ENCODE measurements around the gene ACTN4. TPM values are rescaled to one million over a fixed set of nuclear protein-coding genes. Genes with fewer than 3 reads are reported as not detected.
A peak's percentile ranks its signal among the peaks of the same experiment; 100 is the strongest.

The ACTN4 gene
- total RNA-seq, 1 donor from 2014 or later, result 178 TPM

DNA sequence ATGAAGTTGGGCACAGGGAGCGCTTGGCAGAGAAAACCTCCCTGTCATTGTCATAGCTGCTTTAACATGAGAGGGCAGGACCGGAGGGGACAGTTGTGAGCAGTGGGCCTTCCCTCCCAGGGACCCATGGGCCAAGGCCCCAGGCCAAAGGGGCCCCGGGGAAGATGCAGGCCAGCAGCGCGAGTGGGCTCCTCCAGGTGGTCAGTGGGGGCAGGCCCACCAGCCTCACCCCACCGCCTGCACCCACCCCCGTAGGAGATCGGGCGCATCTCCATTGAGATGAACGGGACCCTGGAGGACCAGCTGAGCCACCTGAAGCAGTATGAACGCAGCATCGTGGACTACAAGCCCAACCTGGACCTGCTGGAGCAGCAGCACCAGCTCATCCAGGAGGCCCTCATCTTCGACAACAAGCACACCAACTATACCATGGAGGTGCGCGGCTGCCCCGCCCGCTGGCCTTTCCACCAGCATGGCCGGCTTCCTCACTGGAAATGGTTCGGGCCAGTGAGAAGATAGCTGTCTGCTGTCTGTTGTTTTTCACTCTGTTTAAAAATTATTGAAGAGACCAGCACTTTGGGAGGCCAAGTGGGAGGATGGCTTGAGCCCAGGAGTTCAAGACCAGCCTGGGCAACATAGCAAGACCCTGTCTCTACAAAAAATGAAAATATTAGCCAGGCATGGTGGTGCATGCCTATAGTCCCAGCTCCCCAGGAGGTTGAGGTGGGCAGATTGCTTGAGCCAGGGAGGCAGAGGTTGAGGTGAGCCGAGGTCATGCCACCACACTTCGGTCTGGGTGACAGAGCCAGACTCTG is 78.2 kb downstream of the ACTN4 start:
- DNase-seq, result no peak

DNA sequence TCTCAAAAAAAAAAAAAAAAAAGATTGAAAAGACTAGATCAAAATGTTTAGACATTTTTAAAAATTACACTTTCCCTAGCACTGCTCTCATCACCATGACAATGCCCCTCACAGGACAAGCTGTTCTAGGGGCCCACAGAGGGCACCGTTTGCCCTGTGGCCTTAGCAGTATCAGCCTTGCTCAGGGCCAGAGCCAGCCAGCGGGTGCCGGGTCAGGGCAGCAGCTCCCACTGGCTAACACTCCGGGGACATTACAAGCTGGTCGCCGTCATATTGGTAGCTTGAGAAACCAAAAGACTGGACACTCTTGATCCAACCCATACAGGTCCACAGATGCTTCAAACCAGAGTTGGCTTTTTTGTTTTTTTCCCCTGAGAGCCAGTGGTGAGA is 78.8 kb downstream of the ACTN4 start:
- no peak for DNase-seq

DNA sequence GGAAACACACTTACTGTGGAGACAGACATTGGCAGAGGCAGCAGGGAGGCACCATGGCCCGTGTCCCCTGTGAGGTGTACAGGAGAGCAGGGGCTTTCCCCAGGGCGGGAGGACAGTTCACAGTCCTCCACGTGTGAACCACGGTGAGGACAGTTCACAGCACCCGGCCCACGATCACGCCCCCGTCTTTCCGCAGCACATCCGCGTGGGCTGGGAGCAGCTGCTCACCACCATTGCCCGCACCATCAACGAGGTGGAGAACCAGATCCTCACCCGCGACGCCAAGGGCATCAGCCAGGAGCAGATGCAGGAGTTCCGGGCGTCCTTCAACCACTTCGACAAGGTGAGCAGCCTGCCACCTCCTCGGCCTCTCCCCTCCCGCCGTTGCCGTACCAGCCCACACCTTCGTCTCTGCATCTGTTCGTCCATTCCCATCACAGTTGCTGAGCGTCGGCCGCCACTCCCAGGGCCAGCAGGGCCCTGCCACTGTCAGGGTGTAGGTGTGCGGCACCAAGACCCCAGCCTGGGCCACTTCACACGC is 79.4 kb downstream of the ACTN4 start:
- no peak for DNase-seq

DNA sequence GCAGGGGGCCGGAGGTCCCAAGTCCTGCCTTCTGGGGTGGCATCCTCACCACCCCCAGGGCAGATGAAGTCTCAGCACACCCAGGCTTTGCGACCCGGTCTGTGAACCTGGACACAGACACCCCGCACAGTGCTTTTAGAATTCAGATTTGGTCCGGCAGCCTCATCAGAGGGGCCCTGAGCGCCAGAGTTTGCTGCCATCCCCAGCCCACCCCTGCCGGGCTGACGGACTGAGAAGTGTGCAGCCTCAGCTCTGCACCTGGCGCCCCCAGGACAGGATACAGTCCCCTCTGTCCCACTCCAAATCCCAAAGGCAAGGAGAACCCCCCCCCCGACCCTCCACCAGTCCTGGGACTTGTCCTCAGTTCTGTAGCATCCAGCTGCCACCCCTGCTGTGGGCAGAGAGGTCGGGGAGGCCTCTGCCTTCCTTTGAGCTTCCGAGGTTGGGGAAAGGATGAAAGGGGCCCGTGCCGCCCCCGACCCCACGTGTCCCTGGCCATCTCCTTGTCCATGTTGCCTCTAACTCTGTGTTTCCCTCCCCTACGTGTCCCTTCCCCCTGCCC is 79.9 kb downstream of the ACTN4 start:
- no peak for DNase-seq

DNA sequence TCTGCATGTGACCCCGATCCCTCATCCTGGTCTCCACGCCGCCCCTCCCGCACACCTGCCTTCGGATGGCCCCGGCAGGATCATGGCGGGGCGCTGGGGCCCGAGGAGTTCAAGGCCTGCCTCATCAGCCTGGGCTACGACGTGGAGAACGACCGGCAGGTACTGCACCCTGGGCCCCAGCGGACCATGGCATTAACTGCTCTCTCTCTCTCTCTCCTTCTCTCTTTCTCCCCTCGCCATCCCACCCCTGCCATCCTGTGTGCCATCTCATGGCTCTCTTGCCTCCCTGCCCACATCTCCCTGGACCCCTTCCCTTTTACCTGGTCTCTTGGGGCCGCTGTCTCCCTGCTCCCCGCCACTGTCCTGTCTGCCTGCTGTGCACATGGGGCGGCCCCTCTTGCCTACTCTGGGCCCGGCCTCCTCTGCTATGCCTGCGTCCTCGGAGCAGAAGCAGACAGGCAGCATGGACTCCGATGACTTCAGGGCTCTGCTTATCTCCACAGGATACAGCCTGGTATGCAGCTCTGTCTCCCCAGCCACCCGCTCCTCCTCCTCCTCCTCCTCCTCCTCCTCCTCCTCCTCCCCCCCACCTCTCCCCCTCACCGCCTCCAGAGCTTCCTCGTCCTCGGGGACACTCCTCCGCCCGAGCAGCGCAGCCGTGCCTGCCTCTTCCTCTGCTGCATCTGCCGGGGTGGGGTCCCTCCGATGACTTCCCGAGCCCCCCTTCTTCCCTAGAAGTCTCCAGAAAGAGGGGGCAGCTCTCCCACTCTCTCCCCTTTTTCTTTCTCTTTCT is 80.6 kb downstream of the ACTN4 start:
- DNase-seq, result no peak

DNA sequence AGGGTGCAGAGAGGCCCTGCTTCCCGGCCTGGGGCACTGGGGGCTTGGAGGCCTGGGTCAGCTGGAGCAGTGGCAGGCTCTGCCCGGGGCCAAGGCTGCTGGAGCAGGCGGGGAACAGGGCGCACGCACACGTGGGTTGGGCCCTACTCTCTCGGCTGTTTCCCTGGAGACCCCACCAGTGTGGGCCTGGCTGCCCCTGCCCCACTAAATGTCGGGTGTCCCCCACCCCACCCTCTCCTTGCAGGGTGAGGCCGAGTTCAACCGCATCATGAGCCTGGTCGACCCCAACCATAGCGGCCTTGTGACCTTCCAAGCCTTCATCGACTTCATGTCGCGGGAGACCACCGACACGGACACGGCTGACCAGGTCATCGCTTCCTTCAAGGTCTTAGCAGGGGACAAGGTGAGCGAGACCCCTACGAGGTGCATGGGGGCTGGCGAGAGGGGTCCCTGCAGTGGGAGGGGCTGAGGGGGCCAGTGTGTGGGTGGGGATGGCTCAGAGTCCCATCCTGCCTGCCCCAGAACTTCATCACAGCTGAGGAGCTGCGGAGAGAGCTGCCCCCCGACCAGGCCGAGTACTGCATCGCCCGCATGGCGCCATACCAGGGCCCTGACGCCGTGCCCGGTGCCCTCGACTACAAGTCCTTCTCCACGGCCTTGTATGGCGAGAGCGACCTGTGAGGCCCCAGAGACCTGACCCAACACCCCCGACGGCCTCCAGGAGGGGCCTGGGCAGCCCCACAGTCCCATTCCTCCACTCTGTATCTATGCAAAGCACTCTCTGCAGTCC is 81.5 kb downstream of the ACTN4 start:
- no peak for DNase-seq

DNA sequence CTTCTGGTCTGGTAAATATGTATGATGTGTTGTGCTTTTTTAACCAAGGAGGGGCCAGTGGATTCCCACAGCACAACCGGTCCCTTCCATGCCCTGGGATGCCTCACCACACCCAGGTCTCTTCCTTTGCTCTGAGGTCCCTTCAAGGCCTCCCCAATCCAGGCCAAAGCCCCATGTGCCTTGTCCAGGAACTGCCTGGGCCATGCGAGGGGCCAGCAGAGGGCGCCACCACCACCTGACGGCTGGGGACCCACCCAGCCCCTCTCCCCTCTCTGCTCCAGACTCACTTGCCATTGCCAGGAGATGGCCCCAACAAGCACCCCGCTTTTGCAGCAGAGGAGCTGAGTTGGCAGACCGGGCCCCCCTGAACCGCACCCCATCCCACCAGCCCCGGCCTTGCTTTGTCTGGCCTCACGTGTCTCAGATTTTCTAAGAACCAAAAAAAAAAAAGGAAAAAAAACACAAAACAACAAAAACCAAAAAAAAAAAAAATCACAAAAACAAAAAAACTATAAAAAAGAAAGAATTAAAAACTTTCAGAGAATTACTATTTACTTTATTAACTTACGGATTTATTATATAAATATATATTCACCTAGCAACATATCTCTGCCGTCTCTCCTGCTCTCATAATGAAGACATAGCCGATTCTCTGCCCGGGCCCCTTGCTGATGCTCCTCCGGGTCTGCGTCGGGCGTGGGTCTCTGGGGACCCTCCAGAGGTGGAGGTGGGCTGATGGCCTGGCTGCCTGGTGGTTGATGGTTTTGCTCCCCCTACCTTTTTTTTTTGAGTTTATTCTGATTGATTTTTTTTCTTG is 82.4 kb downstream of the ACTN4 start:
- peak; percentile 71 for DNase-seq

DNA sequence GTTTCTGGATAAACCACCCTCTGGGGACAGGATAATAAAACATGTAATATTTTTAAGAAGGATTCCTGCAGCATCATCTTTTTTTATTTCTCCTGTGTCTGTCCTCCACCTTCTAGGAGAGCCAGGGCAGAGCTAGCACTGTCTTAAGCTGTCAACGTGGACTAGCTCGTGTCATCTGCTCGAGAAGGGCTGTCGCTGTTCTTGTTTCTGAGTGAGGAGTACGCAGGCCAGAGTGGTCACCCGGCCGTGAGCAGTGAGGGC is 83.0 kb downstream of the ACTN4 start:
- no peak for DNase-seq

DNA sequence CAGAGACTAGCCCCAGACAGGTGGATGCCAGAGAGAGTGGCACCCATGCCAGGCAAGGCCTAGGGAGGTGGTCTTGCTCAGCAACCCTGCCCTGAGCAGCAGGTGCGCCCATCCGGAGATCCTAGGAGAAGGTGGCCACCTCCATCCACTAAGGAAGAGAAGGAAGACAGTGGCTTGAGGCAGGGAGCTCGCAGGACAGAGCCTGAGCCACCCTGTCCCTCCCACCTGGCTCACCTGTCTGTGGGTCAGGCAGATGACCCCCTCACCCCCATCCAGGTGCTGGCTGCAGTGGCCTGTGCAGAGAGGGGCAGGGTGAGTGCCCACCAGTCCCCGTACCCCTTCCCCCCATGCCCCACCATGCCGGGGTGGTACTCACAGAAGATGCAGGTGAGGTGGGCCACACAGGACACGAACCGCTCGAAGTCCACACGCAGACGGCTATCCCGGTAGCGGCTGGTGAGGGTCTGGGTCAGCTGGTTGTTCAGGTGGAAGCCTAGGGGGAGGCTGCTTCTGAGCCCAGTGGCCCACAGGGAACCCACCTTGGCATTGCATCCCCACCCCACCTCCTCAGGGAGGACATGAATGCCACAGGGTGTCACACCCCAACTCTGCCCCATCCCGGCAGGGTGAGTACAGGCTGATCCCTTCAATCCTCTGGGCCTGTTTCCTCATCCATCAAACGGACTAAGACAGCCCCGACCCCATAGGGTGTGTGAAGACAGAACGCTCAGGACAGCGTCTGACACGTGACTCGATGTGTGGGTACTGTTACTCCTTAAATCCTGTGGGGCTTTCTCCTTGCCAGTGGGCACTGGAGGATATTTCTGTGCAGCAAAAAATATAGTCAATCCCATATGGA is 83.5 kb downstream of the ACTN4 start:
- no peak for DNase-seq

DNA sequence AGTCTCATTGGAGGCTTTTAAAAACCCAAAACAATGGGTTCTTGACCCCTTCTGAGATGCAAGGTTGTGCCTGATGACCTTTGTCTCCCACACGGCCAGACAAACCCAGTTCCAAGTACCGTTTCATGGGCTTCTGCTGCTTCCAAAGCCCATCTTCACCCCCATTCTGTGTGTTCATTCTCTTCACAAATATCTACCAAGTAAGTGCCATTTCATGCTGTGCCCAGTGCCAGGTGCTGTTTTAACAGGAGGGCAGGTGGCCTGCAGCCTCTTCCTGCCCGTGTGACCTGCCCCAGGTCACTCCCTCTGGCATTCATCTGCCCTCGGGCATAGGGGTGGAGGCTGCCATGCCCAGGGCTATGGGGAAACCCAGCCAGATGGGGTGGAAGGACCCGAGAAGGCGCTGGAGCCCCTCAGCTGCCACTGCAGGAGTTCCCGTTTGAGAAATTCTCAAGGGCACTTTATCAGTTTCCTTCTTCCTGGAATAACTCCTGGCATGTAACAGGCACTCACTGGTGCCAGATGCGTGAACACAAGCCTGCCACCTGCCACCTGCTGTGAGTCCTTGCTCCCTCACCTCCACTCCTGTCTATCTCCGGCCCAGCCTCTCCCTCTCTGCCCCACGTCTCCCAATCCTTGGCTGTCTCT is 84.3 kb downstream of the ACTN4 start:
- no peak for DNase-seq

DNA sequence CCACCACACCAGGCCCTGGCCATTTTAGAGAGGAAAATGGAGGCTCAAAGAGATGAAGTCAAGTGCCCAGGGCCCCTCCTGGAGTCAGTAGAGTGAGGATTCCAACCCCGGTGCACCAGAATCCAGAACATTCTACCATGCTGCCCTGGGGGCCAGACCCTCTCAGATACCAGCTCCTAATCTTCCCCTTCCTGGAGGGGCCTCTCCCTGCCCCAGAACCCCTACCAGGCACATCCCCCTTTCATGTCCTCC is 85.7 kb downstream of the ACTN4 start:
- DNase-seq, result no peak

DNA sequence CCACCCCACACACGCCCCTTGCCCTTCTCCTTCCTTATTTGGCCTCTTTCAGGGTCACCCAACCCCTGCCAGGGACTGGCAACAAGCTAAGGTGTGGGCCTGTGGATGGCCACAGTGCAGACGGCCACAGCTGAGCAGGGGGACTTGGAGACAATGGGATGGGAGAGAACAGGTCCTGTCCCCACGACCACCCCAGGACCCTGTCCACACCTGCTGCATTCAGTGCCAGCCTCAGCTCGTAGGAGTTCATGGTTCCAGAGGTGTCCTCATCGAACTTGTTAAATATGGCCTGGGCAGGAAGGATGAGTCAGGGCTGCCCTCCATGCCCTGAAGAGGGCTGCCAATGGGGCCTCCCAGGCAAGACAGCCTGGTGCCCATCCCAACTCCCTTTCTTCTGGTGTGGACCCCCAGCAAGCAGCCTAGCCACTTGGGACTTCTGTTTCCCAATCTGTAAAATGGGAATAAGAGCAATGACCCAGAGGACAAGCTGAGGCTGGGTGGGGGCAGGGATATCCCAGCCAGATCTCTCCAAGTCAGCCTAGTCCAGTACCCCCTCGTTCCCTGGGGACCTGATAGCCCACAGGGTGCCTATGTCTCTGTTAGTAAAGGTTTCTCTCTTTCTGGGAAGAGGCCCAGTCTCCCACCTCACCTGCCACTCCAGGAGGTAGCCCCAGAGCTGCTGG is 86.2 kb downstream of the ACTN4 start:
- no peak for DNase-seq

DNA sequence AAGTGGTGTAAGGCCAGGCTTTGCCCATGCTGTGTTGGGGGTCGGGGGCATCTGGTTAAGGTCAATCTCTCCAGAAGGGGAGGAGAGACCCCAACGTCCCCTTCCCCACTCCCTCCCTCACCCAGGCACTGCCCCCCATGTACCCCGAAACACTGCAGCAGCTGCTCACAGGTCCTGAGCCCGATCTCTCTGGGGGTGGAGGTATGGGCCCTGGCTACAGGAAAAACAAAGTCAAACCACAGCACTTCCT is 86.7 kb downstream of the ACTN4 start:
- no peak for DNase-seq

DNA sequence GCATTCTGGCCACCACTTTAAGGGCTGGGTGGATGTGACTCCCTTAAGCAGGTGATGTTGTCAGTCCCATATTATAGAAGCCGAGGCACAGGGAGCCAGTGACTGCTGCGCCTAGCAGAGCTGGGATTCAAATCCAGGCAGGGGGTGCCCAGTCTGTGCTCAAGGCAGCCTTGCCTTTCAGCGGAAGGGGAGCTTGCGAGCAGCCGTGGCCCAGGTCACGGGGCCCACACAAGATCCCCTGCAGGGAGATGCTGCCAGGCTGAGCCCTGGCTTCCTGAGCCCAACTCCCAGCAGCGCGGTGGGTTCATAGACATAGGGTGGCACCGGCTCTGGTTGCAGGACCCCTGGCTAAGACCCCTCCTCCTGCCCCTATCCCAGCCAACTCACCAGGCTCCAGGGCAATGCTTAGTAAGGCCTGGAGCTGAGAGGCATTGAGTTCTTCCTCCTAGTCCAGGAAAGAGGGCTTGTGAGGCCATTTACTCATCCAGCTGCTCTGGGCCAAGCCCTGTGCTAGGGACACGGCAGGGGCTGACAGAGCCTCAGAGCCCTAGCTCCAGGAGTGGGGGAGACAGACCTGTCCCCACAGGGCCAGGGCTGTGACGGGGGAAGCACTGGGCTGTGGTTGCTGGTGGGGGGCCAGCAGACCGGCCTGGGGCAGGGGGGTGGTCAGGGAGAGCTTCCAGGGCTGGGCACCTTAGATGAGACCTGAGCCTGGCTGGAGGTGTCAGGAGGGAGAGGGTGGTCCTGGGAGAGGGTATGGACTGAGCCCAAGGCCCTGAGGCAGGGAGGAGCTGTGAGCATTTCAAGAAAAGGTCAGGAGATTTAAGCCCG is 87.2 kb downstream of the ACTN4 start:
- no peak for DNase-seq

DNA sequence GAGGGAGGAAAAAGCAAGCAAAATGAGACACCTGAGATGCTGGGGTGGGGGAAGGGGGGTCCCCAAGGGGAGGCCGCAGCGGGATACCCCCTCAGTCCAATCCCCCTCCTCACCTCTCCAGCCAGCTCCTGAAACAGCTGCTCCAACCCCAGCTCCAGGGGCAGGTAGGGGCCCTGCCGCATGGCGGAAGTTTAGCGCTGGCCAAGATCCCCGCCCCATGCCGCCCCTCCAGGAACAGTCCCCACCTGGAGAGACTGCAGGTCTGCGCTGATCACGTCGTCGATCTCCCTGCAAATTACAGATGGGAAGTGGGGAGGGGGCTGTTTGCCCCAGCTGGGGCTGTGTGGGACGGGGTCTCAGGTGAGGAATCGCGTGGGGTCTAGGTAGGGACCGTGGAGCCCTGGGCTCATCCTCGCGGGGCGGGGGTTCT is 87.8 kb downstream of the ACTN4 start:
- DNase-seq, result no peak

DNA sequence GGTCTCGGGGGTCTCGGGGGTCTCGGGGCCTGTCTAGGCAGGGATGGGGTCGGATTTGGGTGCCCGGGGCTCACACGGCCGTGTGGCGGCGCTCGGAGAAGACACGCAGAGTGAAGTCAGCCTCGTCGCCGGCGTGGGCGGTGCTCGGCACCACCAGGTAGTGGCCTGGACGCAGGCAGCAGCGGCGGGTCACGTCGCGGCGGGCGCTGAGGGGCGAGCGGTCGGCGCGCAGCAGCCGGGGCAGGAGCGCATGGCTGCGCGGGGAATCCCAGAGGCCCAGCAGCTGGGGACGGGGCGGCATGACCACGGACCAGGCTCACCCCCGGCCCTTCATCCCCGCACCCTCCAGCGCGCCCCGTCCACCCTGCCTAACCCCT is 88.6 kb downstream of the ACTN4 start:
- DNase-seq, result peak; percentile 53

DNA sequence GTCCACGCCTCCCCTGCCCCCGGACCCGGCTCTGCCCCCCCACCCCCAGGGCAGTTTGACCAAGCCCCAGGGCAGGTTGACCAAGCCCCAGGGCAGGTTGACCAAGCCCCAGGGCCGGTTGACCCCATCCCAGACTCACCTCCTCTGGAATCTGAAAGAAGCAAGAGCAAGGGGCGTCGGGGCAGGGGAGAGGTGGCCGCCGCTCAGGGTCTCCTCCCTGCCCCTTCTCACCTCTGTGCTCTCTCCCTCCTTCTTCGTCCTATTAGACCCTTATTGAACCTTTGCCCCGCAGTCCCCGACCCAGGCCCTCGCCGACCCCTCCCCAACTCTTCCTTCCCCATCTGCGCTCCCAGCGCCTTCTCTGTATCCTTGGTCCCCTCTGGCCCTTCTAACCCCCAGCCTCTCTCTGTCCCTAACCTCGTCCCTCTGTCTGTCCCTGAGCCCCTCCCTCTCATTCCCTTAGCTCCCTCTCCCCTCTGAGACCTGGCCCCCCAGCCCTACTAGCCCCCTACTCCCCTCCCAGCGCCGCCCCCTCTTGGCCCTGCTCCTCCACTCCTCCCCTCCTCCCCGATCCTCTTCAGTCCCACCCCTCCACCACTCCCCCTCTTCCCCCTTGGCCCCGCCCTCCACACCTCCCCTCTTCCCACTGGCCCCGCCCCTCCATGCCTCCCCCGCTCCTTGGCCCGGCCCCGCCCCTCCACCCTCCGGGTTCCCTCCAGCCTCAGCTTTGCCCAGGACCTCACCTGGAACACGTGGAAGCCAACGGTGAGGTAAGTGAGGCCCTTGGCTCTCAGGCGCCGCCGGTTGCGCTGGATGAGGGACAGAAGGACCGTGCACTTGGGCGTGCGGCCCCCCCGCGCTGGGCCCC is 89.2 kb downstream of the ACTN4 start:
- peak; percentile 63 for DNase-seq

DNA sequence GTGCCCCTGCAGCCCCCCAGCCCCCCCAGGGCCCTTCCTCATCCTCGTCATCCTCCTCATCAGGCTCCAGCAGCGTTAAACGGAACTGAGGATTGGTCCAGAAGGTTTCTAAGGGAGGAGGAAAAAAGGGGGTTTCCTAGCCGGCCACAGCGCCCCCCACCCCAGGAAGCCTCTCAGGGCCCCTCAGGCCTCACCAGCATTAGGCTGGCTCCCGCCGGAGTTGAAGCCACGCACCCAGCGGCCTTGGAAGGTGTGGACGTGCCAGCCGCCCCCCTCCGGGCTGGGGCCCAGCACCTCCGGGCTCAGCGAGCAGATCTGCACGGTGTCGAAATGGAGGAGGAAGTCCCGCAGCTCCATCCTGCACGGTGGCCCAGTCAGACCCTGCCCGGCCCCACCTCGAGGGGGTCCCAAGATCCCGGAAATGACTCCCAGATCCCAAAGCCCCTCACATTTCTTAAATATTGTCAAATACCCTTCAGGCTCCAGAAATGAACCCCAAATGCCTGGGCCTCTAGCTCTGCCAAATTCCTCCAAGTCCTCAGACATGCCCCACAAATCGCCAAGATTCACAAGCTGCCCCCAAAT is 89.9 kb downstream of the ACTN4 start:
- no peak for DNase-seq
